Smooth muscle cell of the brain vasculature (primary cell): ENCODE measurements around the gene ACTN4.
"Not testable (repeated sequence)": the region's sequence is repeated elsewhere in the genome, so short reads cannot be mapped to it uniquely, and the experiment has no call there.

Experiments
- DNase-seq: peaks from one replicate; pipeline ENCODE4 v3.0.0-alpha.2; 2012; ENCODE audit warnings: low read depth, low spot score

Gene ACTN4

DNA sequence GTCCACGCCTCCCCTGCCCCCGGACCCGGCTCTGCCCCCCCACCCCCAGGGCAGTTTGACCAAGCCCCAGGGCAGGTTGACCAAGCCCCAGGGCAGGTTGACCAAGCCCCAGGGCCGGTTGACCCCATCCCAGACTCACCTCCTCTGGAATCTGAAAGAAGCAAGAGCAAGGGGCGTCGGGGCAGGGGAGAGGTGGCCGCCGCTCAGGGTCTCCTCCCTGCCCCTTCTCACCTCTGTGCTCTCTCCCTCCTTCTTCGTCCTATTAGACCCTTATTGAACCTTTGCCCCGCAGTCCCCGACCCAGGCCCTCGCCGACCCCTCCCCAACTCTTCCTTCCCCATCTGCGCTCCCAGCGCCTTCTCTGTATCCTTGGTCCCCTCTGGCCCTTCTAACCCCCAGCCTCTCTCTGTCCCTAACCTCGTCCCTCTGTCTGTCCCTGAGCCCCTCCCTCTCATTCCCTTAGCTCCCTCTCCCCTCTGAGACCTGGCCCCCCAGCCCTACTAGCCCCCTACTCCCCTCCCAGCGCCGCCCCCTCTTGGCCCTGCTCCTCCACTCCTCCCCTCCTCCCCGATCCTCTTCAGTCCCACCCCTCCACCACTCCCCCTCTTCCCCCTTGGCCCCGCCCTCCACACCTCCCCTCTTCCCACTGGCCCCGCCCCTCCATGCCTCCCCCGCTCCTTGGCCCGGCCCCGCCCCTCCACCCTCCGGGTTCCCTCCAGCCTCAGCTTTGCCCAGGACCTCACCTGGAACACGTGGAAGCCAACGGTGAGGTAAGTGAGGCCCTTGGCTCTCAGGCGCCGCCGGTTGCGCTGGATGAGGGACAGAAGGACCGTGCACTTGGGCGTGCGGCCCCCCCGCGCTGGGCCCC lies 89.2 kb downstream of the ACTN4 start:
- DNase-seq, result no peak

- DNase-seq, result no peak
Measured at GRCh38 chr19:38737281-38737865, 89.9 kb downstream of the ACTN4 start.

- no peak for DNase-seq
Measured at GRCh38 chr19:38737921-38738737, 90.7 kb downstream of the ACTN4 start.

GRCh38 chr19:38739440-38740256 lies 92.2 kb downstream of the ACTN4 start:
- DNase-seq, result no peak

DNA sequence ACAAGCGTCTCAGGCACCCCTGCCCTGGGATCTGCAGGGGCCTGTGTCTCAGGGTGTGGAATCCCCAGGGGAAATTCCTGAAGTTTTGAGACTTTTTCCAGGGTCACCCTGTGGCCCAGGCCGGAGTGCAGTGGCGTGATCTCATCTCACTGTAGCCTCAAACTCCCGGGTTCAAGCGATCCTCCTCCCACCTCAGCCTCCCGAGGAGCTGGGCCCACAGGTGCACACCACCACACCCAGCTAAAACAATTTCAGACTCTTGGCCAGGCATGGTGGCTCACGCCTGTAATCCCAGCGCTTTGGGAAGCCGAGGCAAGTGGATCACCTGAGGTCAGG lies 92.8 kb downstream of the ACTN4 start:
- DNase-seq, result no peak

GRCh38 chr19:38740932-38741331 lies 93.5 kb downstream of the ACTN4 start:
- no peak for DNase-seq

GRCh38 chr19:38741670-38742069 lies 94.2 kb downstream of the ACTN4 start:
- DNase-seq, result no peak

DNA sequence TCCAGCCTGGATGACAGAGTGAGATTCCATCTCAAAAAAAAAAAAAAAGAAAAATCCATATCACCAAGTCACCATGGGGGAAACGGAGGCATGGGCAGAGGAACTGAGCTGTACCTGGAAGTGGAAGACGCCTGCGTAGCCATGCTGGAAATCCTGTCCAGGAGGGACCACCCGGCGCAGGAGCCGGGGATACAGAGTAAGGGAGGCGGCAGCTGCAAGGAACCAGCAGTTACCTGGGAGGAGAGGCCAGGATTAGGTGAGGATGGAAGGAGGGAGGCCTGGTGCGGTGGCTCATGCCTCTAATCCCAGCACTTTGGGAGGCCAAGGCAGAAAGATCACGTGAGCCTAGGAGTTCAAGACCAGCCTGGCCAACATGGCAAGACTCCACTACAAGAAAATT lies 94.8 kb downstream of the ACTN4 start:
- no peak for DNase-seq

DNA sequence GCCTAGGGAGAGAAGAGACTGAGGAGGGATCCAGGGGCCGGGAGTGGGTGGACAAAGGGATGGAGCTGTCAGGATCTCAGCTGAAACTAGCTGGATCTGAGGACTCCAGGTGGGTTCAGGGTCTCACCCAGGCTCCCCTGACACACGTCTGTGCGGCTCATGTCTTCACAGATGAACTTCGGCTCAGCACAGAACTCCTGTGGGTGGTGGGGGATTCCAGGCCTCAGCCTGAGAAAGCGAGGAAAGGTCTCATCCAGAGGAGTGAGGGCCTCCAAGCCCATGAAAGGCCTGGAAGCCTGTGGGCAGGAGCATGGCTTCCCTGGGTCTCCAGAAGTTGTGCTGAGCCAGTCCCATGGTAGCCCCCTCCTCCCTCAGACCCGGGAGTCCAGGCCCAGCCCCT lies 95.5 kb downstream of the ACTN4 start:
- no peak for DNase-seq

- no peak for DNase-seq
Measured at GRCh38 chr19:38743394-38744297, 96.2 kb downstream of the ACTN4 start.

DNA sequence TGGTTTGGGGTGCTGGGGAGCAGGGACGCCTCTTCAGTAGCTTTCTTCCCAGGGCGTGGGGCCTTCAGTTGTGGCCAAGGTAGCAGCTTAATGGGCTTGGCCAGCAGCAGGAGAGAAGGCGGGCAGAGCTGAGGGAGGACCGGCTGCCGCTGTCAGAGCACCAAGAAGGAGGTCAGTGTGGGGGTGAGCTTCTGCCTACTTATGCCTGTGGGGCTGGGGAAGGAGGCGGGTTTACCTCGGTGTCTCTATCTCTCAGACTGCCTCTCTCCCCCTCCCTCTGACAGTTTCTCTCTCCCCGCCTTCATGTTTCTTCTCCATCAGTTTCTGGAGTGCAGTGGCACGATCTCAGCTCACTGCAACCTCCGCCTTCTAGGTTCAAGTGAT lies 96.8 kb downstream of the ACTN4 start, which contains the start of gene CAPN12:
Gene CAPN12 (minus strand): TSS at position 177 of the 384 bp plus-strand sequence. CDS start 309 bp downstream, outside the sequence.
- no peak for DNase-seq

DNA sequence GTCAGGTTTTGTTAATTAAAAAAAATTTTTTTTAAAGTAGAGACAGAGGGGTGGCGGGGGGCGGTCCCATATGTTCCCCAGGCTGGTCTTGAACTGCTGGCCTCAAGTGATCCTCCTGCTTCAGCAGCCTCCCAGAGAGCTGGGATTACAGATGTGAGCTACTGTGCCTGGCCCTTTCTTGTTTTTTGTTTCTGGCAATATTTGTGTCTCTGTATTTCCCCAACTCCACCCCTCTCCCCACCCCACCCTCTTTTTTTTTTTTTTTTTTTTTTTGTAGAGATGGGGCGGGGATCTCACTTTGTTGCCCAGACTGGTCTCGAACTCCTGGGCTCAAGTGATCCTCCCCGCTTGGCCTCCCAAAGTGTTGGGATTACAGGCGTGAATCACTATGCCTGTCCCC lies 97.4 kb downstream of the ACTN4 start:
- DNase-seq, result no peak

GRCh38 chr19:38745316-38745715 lies 97.9 kb downstream of the ACTN4 start:
- DNase-seq, result no peak

DNA sequence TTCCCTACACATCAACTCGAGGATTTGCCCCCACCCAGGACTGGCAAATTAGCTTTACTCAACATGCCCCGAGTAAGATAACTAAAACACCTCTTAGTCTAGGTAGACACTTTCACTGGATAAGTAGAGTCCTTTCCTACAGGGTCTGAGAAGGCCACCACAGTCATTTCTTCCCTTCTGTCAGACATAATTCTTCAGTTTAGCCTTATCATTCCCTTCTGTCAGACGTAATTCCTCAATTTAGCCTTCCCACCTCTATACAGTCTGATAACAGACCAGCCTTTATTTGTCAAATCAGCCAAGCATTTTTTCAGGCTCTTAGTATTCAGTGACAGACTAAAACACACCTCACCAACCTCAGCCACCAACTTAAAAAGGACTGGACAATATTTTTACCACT lies 106.3 kb downstream of the ACTN4 start:
- not testable (repeated sequence) for DNase-seq

GRCh38 chr19:38754196-38754595 lies 106.7 kb downstream of the ACTN4 start:
- not testable (repeated sequence) for DNase-seq

DNA sequence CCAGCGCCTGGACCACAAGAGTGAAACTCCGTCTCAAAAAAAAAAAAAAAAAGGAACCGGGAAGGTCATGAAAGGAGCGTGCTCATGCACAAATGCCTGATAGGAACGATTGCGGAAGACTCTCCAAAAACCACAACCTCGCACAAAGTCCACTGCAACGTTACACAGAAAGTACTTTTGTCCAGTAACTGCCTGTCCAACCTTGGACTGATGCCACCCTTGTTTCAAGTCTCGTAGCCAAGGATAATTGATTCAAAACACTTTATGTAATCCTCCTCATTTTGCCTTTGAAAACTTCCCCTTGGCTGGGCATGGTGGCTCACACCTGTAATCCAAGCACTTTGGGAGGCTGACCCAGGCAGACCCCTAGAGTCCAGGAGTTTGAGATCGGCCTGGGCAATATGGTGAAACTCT lies 112.1 kb downstream of the ACTN4 start:
- no peak for DNase-seq

GRCh38 chr19:38760805-38761517 lies 113.5 kb downstream of the ACTN4 start:
- DNase-seq, result not testable (repeated sequence)

DNA sequence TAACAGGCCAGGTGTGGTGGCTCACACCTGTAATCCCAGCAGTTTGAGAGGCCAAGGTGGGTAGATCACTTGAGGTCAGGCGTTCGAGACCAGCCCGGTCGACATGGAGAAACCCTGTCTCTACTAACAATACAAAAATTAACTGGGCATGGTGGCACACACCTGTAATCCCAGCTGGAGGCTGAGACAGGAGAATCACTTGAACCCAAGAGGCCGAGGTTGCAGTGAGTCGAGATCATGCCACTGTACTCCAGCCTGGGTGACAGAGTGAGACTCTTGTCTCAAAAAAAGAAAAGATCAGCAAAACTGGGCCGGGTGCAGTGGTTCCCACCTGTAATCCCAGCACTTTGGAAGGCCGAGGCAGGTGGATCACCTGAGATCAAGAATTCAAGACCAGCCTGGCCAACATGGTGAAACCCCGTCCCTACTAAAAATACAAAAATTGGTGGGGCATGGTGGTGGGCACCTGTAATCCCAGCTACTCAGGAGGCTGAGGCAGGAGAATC lies 114.5 kb downstream of the ACTN4 start:
- DNase-seq, result not testable (repeated sequence)

GRCh38 chr19:38763795-38764220 lies 116.4 kb downstream of the ACTN4 start:
- DNase-seq, result no peak

DNA sequence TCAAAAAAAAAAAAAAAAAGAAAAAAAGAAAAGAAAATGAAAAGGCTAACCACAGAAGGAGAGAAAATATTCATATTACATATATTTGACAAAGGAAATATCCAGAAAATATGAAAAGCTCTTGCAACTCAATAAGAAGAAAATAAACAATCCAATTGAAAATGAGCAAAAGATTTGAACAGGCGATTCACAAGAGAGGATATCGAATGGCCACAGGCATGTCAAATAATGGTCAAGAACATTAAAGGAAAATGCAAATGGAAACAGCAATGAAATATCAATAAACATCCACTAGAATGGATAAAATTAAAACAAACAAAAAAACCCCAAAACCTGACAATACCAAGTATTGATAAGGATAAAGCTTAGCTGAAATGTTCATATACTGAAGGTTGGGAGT lies 117.8 kb downstream of the ACTN4 start:
- no peak for DNase-seq
